ENCODE results near the gene CHSY1.

- TF ChIP-seq, protein P1, sequence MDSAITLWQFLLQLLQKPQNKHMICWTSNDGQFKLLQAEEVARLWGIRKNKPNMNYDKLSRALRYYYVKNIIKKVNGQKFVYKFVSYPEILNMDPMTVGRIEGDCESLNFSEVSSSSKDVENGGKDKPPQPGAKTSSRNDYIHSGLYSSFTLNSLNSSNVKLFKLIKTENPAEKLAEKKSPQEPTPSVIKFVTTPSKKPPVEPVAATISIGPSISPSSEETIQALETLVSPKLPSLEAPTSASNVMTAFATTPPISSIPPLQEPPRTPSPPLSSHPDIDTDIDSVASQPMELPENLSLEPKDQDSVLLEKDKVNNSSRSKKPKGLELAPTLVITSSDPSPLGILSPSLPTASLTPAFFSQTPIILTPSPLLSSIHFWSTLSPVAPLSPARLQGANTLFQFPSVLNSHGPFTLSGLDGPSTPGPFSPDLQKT (CRISPR knock-in tag; IDR thresholded peaks at IDR 0.05; ENCODE audit: borderline replicate concordance): no peak
- TF ChIP-seq ZNF326 (CRISPR knock-in tag; IDR thresholded peaks at IDR 0.05; ENCODE audit: borderline replicate concordance): no peak
- TF ChIP-seq CREB1 (IDR thresholded peaks at IDR 0.05): no peak
- TF ChIP-seq CREB1 (CRISPR knock-in tag; IDR thresholded peaks at IDR 0.05): no peak
- TF ChIP-seq HDAC1 (CRISPR knock-in tag; IDR thresholded peaks at IDR 0.05): no peak
- TF ChIP-seq NFE2 (CRISPR knock-in tag; IDR thresholded peaks at IDR 0.05): no peak
- TF ChIP-seq ZC3H4 (CRISPR knock-in tag; IDR thresholded peaks at IDR 0.05; ENCODE audit: borderline replicate concordance): no peak
- TF ChIP-seq HDAC6 (IDR thresholded peaks at IDR 0.05; ENCODE audit: low read depth, low read length): no peak
- TF ChIP-seq ZNF629 (CRISPR knock-in tag; conservative IDR thresholded peaks at IDR 0.05): no peak
- no peak for TF ChIP-seq MYNN (CRISPR knock-in tag; IDR thresholded peaks at IDR 0.05; ENCODE audit: low read depth)
- TF ChIP-seq CTCF (CRISPR knock-in tag; IDR thresholded peaks at IDR 0.05): no peak
- no peak for TF ChIP-seq NCOR1 (IDR thresholded peaks at IDR 0.05; ENCODE audit: borderline replicate concordance, low read length)
Observed at GRCh38 chr15:101126618-101127505, 125.0 kb downstream of the CHSY1 start.

Measured in HepG2 (cell line).